GM23338 (cell line): Measurements from ENCODE around the gene PGAP3. TPM values are rescaled to one million over a fixed set of nuclear protein-coding genes. Genes with fewer than 3 reads are reported as not detected.
A peak's percentile ranks its signal among the peaks of the same experiment; 100 is the strongest.

ENCODE experiments used
- ATAC-seq: fragments of 200-7000 bp; cut with Tn5 transposase; 3 replicates; pipeline ENCODE4 v1.9.1; 2020
- DNase-seq: peaks from one replicate; pipeline ENCODE4 v3.0.0-alpha.2; 2015; ENCODE audit warnings: low spot score
- H2AFZ ChIP-seq: fragments of 200-600 bp; sonication (generic); 2 replicates; pipeline ENCODE4 v1.8.0; 2016; ENCODE audit warnings: antibody characterized with exemption, mild to moderate bottlenecking, moderate library complexity
- H3F3A ChIP-seq: fragments of 200-600 bp; sonication (generic); replicated peaks from 2 replicates; pipeline ENCODE4 v1.8.0; 2017; ENCODE audit warnings: antibody characterized with exemption, mixed run types, low read depth
- H3K27ac ChIP-seq: fragments of 200-600 bp; sonication (generic); 2 replicates; pipeline ENCODE4 v1.6.1; 2016; ENCODE audit warnings: low read depth
- H3K27me3 ChIP-seq: fragments of 200-600 bp; sonication (generic); 2 replicates; pipeline ENCODE4 v1.8.0; 2016; ENCODE audit warnings: mild to moderate bottlenecking, mixed run types, moderate library complexity; ENCODE audit not compliant: insufficient read depth
- H3K36me3 ChIP-seq: fragments of 200-600 bp; sonication (generic); 2 replicates; pipeline ENCODE4 v1.8.0; 2016; ENCODE audit warnings: mild to moderate bottlenecking; ENCODE audit not compliant: insufficient read depth
- H3K4me1 ChIP-seq: fragments of 200-600 bp; sonication (generic); 2 replicates; pipeline ENCODE4 v1.8.0; 2016; ENCODE audit warnings: mild to moderate bottlenecking, moderate library complexity; ENCODE audit not compliant: insufficient read depth
- H3K4me2 ChIP-seq: fragments of 200-600 bp; sonication (generic); 2 replicates; pipeline ENCODE4 v1.7.1; 2017; ENCODE audit warnings: mixed run types
- H3K4me3 ChIP-seq: fragments of 200-600 bp; sonication (generic); 2 replicates; pipeline ENCODE4 v1.6.1; 2016; ENCODE audit warnings: mixed run types
- H3K79me2 ChIP-seq: fragments of 200-600 bp; sonication (generic); replicated peaks from 2 replicates; pipeline ENCODE4 v1.8.0; 2017; ENCODE audit warnings: mild to moderate bottlenecking; ENCODE audit not compliant: insufficient read depth
- H3K9me2 ChIP-seq: fragments of 200-600 bp; sonication (generic); 2 replicates; pipeline ENCODE4 v1.8.0; 2017; ENCODE audit not compliant: insufficient read depth
- H4K20me1 ChIP-seq: fragments of 200-600 bp; sonication (generic); replicated peaks from 2 replicates; pipeline ENCODE4 v1.8.0; 2017; ENCODE audit warnings: mild to moderate bottlenecking; ENCODE audit not compliant: insufficient read depth
- H3K27ac Mint-ChIP-seq: 2 replicates; pipeline ENCODE4 v1.8.0; 2020; ENCODE audit warnings: inconsistent platforms, mild to moderate bottlenecking, moderate library complexity, mixed read lengths
- H3K27me3 Mint-ChIP-seq: 3 replicates; pipeline ENCODE4 v1.8.0; 2022; ENCODE audit warnings: low read depth, mild to moderate bottlenecking, moderate library complexity, mixed read lengths, inconsistent platforms; ENCODE audit not compliant: insufficient read depth, poor library complexity
- H3K36me3 Mint-ChIP-seq: 3 replicates; pipeline ENCODE4 v1.8.0; 2021; ENCODE audit warnings: low read depth, mild to moderate bottlenecking, inconsistent platforms, moderate library complexity, mixed read lengths
- H3K4me1 Mint-ChIP-seq: 3 replicates; pipeline ENCODE4 v1.8.0; 2020; ENCODE audit warnings: mild to moderate bottlenecking, inconsistent platforms, mixed read lengths
- H3K4me3 Mint-ChIP-seq: 3 replicates; pipeline ENCODE4 v1.8.0; 2021; ENCODE audit warnings: moderate library complexity, mild to moderate bottlenecking, inconsistent platforms, mixed read lengths
- H3K9me3 Mint-ChIP-seq: 3 replicates; pipeline ENCODE4 v1.8.0; 2020; ENCODE audit warnings: moderate library complexity, mild to moderate bottlenecking, inconsistent platforms, mixed read lengths
- CREB1 ChIP-seq: fragments of 250-450 bp; sonication (Bioruptor Pico); IDR thresholded peaks from 2 replicates; pipeline ENCODE4 v1.5.0; 2020; ENCODE audit warnings: low read depth, mild to moderate bottlenecking, moderate library complexity
- CTCF ChIP-seq, 2 experiments: fragments of 200-600 bp in 1 of 2; sonication (generic) in 1 of 2; conservative IDR thresholded peaks; 2 replicates each; pipeline versions ENCODE4 v1.5.1 to v1.6.1; 2016 to 2017; ENCODE audit warnings: antibody characterized with exemption in 2 of 2, low read depth in 2 of 2, mild to moderate bottlenecking in 2 of 2, moderate library complexity in 1 of 2
- ETS1 ChIP-seq: IDR thresholded peaks from 2 replicates; pipeline ENCODE4 v1.6.1; 2016; ENCODE audit warnings: antibody characterized with exemption
- EZH2 ChIP-seq: fragments of 200-600 bp; sonication (generic); IDR thresholded peaks from one replicate; pipeline ENCODE4 v1.8.0; 2017; ENCODE audit warnings: antibody characterized with exemption, mild to moderate bottlenecking, low read depth; ENCODE audit not compliant: unreplicated experiment
- EZH2phosphoT487 ChIP-seq: fragments of 200-600 bp; sonication (generic); IDR thresholded peaks from one replicate; pipeline ENCODE4 v1.8.1; 2018; ENCODE audit warnings: antibody characterized with exemption; ENCODE audit not compliant: unreplicated experiment
- JUNB ChIP-seq: IDR thresholded peaks from one replicate; pipeline ENCODE4 v1.6.1; 2016; ENCODE audit warnings: antibody characterized with exemption; ENCODE audit not compliant: unreplicated experiment
- NANOG ChIP-seq: IDR thresholded peaks from 2 replicates; pipeline ENCODE4 v1.6.1; 2016; ENCODE audit warnings: antibody characterized with exemption, borderline replicate concordance
- POLR2AphosphoS5 ChIP-seq: IDR thresholded peaks from 2 replicates; pipeline ENCODE4 v1.6.1; 2016; ENCODE audit warnings: antibody characterized with exemption, low read depth
- REST ChIP-seq: IDR thresholded peaks from one replicate; pipeline ENCODE4 v1.6.1; 2018; ENCODE audit warnings: antibody characterized with exemption; ENCODE audit not compliant: unreplicated experiment
- STAT1 ChIP-seq: IDR thresholded peaks from one replicate; pipeline ENCODE4 v1.6.1; 2016; ENCODE audit warnings: antibody characterized with exemption; ENCODE audit not compliant: unreplicated experiment
- ZNF114 ChIP-seq: fragments of 250-450 bp; sonication (Bioruptor Pico); IDR thresholded peaks from 2 replicates; pipeline ENCODE4 v1.5.0; 2020; ENCODE audit warnings: mild to moderate bottlenecking, moderate library complexity
- ZNF331 ChIP-seq: fragments of 250-450 bp; sonication (Bioruptor Pico); IDR thresholded peaks from 2 replicates; pipeline ENCODE4 v1.5.0; 2020; ENCODE audit warnings: low read depth, mild to moderate bottlenecking, moderate library complexity
- ZNF462 ChIP-seq: fragments of 250-450 bp; sonication (Bioruptor Pico); IDR thresholded peaks from 2 replicates; pipeline ENCODE4 v1.5.0; 2020; ENCODE audit warnings: mild to moderate bottlenecking, moderate library complexity
- polyA plus RNA-seq: library from polyadenylated mRNA; unstranded; fragments of >200 nt; fragmentation: Nextera tagmentation; extraction: Ambion mirVana; gene quantifications from 2 replicates; pipeline ENCODE4 v1.2.1, GENCODE V29; 2016
- total RNA-seq: library from RNA; depleted of rRNA; stranded (reverse); fragments of >200 nt; shearing (Covaris generic); gene quantifications from 2 replicates; pipeline ENCODE4 v1.2.3, GENCODE V29; 2014

Gene PGAP3
- total and polyA plus RNA-seq, 2 experiments from 2014 or later, result 7.0 to 10.7 TPM

GRCh38 chr17:39667262-39667944 lies 20.5 kb downstream of the PGAP3 start:
- no peaks in the 10 kb centered on the region; the same call in 1 of the 2 replicates for H4K20me1 ChIP-seq
- Mint-ChIP-seq H3K27ac (no peak overlapping the region), H3K27me3 (peaks cover 31% of the 10 kb centered on the region), H3K36me3 (no peaks in the 10 kb centered on the region; the same call in 2 of the 3 replicates), H3K4me3 (peak overlapping the region; percentile 68), H3K4me1 (peaks cover 46% of the 10 kb centered on the region), H3K9me3 (no peaks in the 10 kb centered on the region; the same call in 2 of the 3 replicates)
- no peaks in the 10 kb centered on the region for H3K79me2 ChIP-seq
- H3K27me3 ChIP-seq, result peaks cover 41% of the 10 kb centered on the region
- H3K36me3 ChIP-seq, result no peaks in the 10 kb centered on the region
- ATAC-seq (peak; percentile 5), DNase-seq (peak; percentile 48)
- H3K9me2 ChIP-seq, result no peaks in the 10 kb centered on the region
- 0 out of 2 replicates have a peak overlapping the region, but pooled peaks have one; percentile 43 for H2AFZ ChIP-seq
- H3F3A ChIP-seq, result peaks cover 3% of the 10 kb centered on the region
- H3K4me1 ChIP-seq, result peaks cover 46% of the 10 kb centered on the region
- no peak overlapping the region for H3K27ac ChIP-seq
- TF ChIP-seq NANOG (no peak), JUNB (no peak), EZH2phosphoT487 (no peak), ETS1 (no peak), STAT1 (no peak), ZNF462 (CRISPR knock-in tag) (no peak), CREB1 (CRISPR knock-in tag) (no peak), EZH2 (no peak), ZNF331 (CRISPR knock-in tag) (no peak), CTCF (conservative IDR thresholded peaks at IDR 0.05; ENCODE audit: low read depth in 2 of 2) (no peak), ZNF114 (CRISPR knock-in tag) (no peak), POLR2AphosphoS5 (no peak), REST (no peak)
- H3K4me3 ChIP-seq, result peak overlapping the region; percentile 64
- peak overlapping the region; percentile 90 for H3K4me2 ChIP-seq
